ENCODE results near the gene MYCN.

MYCN gene

GRCh38 chr2:15931319-15931890 lies 8.9 kb upstream of the MYCN start:
- DNase-seq (ENCODE audit: low read depth) = no peak

GRCh38 chr2:15931950-15932349 lies 8.4 kb upstream of the MYCN start:
- no peak for DNase-seq (ENCODE audit: low read depth)

GRCh38 chr2:15932394-15933183 lies 7.8 kb upstream of the MYCN start:
- DNase-seq (ENCODE audit: low read depth) = no peak

- no peak for DNase-seq (ENCODE audit: low read depth)
Observed at GRCh38 chr2:15933184-15933845, 7.0 kb upstream of the MYCN start.

GRCh38 chr2:15934291-15934945 lies 5.9 kb upstream of the MYCN start:
- no peak for DNase-seq (ENCODE audit: low read depth)

- DNase-seq (ENCODE audit: low read depth) = no peak
Observed at GRCh38 chr2:15935189-15935588, 5.2 kb upstream of the MYCN start.

GRCh38 chr2:15935675-15936074 lies 4.7 kb upstream of the MYCN start:
- no peak for DNase-seq (ENCODE audit: low read depth)

- DNase-seq (ENCODE audit: low read depth) = no peak
Observed at GRCh38 chr2:15936277-15937104, 3.9 kb upstream of the MYCN start.

- DNase-seq (ENCODE audit: low read depth) = no peak
Observed at GRCh38 chr2:15937105-15937881, 3.1 kb upstream of the MYCN start.

- DNase-seq (ENCODE audit: low read depth) = no peak
Observed at GRCh38 chr2:15937882-15938802, 2.2 kb upstream of the MYCN start.

GRCh38 chr2:15938803-15939555 lies 1.4 kb upstream of the MYCN start:
- no peak for DNase-seq (ENCODE audit: low read depth)

GRCh38 chr2:15939556-15939853 lies 845 bp upstream of the MYCN start:
- no peak for DNase-seq (ENCODE audit: low read depth)

- DNase-seq (ENCODE audit: low read depth) = no peak
Observed at GRCh38 chr2:15940661-15941480, 521 bp downstream of the MYCN start.

- no peak for DNase-seq (ENCODE audit: low read depth)
Observed at GRCh38 chr2:15941481-15941850, 1.1 kb downstream of the MYCN start.

- DNase-seq (ENCODE audit: low read depth) = no peak
Observed at GRCh38 chr2:15941871-15942710, 1.7 kb downstream of the MYCN start.

- DNase-seq (ENCODE audit: low read depth) = no peak
Observed at GRCh38 chr2:15942711-15943345, 2.5 kb downstream of the MYCN start.

Data from T follicular helper cell (primary cell).